ENCODE measurements around the gene IFNL2. TPM values are rescaled to one million over a fixed set of nuclear protein-coding genes. Genes with fewer than 3 reads are reported as not detected.
A peak's percentile ranks its signal among the peaks of the same experiment; 100 is the strongest.
"Not testable (repeated sequence)": the region's sequence is repeated elsewhere in the genome, so short reads cannot be mapped to it uniquely, and the experiment has no call there.

Gene IFNL2
- total RNA-seq: not detected
- not detected for polyA plus RNA-seq (ENCODE audit: insufficient read length in 6 of 6)
- long read RNA-seq, donor 1: 0 reads
- long read RNA-seq, donor 2: 0 reads
- long read RNA-seq, donor 3: 0 reads
- long read RNA-seq, donor 4: 0 reads
- long read RNA-seq, donor 5: 0 reads
- long read RNA-seq, donor 6: 0 reads
- long read RNA-seq, donor 7: 0 reads
- long read RNA-seq, donor 8: 0 reads
- long read RNA-seq, donor 9: 0 reads
- long read RNA-seq, donor 10: 0 reads
- long read RNA-seq, donor 11: 0 reads
- long read RNA-seq, donor 12: 0 reads

DNA sequence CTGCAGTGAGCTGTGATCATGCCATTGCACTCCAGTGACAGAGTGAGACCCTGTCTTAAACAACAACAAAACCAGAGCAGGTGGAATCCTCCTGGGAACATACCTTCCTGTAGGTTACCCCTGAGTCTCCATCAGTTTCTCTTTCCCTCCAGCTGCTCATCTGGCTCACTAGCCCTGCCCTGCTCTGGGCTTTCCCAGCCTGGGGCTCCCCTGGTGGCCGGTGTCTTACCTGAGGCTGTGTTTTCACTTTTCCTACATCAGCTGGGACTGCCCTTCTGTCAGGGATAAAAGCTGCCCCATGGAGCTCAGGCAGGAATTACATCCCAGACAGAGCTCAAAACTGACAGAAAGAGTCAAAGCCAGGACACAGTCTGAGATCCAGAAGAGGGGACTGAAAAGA lies at the start of gene IFNL2:
TSS of gene IFNL2 (plus strand) at position 312 of the 400 bp plus-strand sequence. CDS start 173 bp downstream, outside the sequence.
- intact Hi-C loops (cut with DNase I); H3K36me3 ChIP-seq; H3K4me1 ChIP-seq; DNase-seq; H3K9me3 ChIP-seq; H3K27ac ChIP-seq; H3K4me3 ChIP-seq: not testable (repeated sequence)
- peak; percentile 42 for ATAC-seq
- peaks cover 27 to 59% of the 10 kb centered on the region in 2 donors for H3K27me3 ChIP-seq

DNA sequence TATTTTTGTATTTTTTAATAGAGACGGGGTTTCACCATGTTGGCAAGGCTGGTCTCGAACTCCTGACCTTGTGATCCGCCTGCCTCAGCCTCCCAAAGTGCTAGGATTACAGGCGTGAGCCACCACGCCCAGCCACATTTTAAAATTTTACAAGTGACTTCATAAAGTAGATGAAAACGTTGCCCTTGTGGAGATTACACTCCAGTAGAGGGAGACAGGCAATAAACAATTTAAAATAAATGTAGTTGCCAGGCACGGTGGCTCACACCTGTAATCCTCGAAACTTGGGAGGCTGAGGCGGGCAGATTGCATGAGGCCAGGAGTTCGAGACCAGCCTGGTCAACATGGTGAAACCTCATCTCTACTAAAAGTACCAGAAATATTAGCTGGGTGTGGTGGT lies 49.1 kb upstream of the IFNL2 start:
- ATAC-seq; H3K27ac ChIP-seq; intact Hi-C loops (cut with DNase I); H3K9me3 ChIP-seq; H3K36me3 ChIP-seq; H3K4me3 ChIP-seq; H3K4me1 ChIP-seq; DNase-seq: not testable (repeated sequence)
- peaks cover 0 to 24% of the 10 kb centered on the region in 2 donors for H3K27me3 ChIP-seq

DNA sequence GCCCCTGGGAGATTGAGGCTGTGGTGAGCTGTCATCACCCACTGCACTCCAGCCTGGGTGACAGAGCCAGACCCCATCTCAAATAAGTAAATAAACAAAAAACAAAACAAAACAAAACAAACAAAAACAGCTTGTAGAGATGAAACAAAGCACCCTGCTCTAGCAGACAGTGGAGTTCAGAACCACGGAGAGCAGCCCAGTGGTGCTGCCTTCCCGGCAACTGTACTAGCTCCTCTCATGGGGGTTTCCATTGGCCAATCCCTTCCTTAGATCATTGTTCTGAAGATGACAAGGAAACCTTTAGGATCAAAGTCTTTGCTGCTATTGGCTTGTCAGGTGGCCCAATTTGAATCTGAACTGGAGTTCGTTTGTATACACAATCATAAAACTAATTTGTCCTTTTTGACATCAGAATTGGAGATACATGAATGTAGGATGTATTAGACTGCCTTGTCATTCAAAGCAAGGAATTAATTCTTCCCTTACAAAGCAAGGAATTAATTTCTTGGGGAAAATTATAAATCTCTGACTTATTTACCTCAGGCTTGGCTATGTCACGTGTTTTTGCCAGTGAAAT lies 44.4 kb upstream of the IFNL2 start:
- no peak overlapping the region for H3K27ac ChIP-seq
- intact Hi-C loops (cut with DNase I): no loop called here
- H3K27me3 ChIP-seq: peaks cover 0 to 43% of the 10 kb centered on the region in 2 donors
- no peak overlapping the region for H3K4me3 ChIP-seq
- DNase-seq (peak in 1 of 4 donors; percentile 23), ATAC-seq (no peak)
- no peaks in the 10 kb centered on the region for H3K9me3 ChIP-seq
- no peaks in the 10 kb centered on the region for H3K4me1 ChIP-seq
- TF ChIP-seq, protein P1, sequence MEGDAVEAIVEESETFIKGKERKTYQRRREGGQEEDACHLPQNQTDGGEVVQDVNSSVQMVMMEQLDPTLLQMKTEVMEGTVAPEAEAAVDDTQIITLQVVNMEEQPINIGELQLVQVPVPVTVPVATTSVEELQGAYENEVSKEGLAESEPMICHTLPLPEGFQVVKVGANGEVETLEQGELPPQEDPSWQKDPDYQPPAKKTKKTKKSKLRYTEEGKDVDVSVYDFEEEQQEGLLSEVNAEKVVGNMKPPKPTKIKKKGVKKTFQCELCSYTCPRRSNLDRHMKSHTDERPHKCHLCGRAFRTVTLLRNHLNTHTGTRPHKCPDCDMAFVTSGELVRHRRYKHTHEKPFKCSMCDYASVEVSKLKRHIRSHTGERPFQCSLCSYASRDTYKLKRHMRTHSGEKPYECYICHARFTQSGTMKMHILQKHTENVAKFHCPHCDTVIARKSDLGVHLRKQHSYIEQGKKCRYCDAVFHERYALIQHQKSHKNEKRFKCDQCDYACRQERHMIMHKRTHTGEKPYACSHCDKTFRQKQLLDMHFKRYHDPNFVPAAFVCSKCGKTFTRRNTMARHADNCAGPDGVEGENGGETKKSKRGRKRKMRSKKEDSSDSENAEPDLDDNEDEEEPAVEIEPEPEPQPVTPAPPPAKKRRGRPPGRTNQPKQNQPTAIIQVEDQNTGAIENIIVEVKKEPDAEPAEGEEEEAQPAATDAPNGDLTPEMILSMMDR (IDR thresholded peaks at IDR 0.05): no peak
- H3K36me3 ChIP-seq: no peaks in the 10 kb centered on the region

DNA sequence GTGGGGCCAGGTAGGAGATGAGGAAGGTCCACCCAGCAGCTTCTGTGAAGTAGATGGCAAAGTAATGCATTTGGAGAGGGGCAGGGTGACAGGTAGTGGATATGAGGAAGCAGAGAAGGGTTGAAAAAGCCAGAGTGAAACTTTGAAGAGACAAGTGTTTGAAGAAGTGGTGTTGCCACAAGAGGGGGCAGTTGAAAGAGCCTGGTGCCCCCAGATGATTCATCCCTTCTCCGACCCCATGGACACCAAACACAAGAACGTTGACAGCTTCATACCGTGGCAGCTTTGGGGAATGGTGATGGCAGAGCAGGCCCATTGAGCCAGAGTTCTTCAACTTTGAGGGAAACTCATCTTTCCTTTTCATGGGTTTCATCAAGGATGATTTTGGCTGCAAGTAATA lies 43.3 kb upstream of the IFNL2 start:
- ATAC-seq (no peak), DNase-seq (no peak)
- TF ChIP-seq, protein P1 (IDR thresholded peaks at IDR 0.05): no peak
- H3K36me3 ChIP-seq: no peaks in the 10 kb centered on the region
- no peak overlapping the region for H3K27ac ChIP-seq
- no peak overlapping the region for H3K4me3 ChIP-seq
- H3K27me3 ChIP-seq: peaks cover 0 to 39% of the 10 kb centered on the region in 2 donors
- no peaks in the 10 kb centered on the region for H3K4me1 ChIP-seq
- intact Hi-C loops (cut with DNase I): no loop called here
- H3K9me3 ChIP-seq: no peaks in the 10 kb centered on the region

DNA sequence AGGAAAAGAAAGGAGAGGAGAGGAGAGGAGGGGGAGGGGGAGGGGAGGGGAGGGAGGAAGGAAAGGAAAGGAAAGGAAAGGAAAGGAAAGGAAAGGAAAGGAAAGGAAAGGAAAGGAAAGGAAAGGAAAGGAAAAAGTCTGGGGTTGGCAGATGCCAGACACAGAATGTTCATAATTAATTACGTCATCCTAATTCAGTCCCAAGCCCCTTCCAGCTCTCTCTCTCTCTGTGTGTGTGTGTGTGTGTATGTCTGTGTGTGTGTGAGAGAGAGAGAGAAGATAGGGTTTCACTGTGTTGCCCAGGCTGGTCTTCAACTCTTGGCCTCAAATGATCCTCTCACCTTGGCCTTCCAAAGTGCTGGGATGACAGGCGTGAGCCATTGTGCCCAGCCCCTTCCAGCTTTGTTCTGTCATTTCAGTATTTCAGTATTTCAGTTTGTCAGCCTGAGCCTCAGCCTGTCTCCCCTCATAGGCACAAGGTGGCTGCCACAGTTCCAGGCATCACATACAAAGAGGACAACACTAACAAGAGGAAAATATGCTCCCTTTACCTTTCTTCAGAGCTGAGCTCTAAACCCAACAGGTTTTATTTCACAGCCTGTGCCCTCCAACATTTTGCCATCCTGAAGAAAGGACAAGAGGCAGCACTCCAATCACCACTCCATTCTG lies 38.0 kb upstream of the IFNL2 start:
- no peaks in the 10 kb centered on the region for H3K4me1 ChIP-seq
- H3K27me3 ChIP-seq: peaks cover 0 to 19% of the 10 kb centered on the region in 2 donors
- intact Hi-C loops (cut with DNase I): no loop called here
- ATAC-seq: no peak
- H3K4me3 ChIP-seq: no peak overlapping the region
- DNase-seq: no peak
- no peaks in the 10 kb centered on the region for H3K9me3 ChIP-seq
- no peaks in the 10 kb centered on the region for H3K36me3 ChIP-seq
- TF ChIP-seq, protein P1 (IDR thresholded peaks at IDR 0.05): no peak
- no peak overlapping the region for H3K27ac ChIP-seq

DNA sequence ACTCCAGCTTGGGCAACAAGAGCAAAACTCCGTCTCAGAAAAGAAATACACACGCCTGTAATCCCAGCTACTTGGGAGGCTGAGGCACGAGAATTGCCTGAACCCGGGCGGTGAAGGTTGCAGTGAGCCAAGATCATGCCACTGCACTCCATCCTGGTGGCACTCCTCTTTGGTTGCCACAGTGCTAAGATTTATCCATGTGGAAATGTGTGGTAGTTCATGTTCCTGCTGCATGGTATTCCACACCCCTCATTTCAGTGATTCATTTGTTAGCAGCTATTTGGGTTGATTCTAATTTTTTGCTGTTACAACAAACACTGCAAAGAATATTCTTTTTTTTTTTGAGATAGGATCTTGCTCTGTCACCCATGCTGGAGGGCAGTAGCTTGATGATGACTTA lies 35.5 kb upstream of the IFNL2 start:
- no peak for DNase-seq
- TF ChIP-seq, protein P1 (IDR thresholded peaks at IDR 0.05): no peak
- Histone ChIP-seq H3K4me3 (no peak overlapping the region), H3K9me3 (no peaks in the 10 kb centered on the region), H3K36me3 (no peaks in the 10 kb centered on the region), H3K4me1 (peaks cover 0 to 3% of the 10 kb centered on the region in 2 donors), H3K27ac (no peak overlapping the region), H3K27me3 (peaks cover 0 to 18% of the 10 kb centered on the region in 2 donors)
- ATAC-seq: no peak
- intact Hi-C loops (cut with DNase I): no loop called here
